ENCODE data around the gene OR51I2.

GRCh38 chr11:5449023-5449422 is at the start of gene OR51I2:
- TF ChIP-seq, protein P1, sequence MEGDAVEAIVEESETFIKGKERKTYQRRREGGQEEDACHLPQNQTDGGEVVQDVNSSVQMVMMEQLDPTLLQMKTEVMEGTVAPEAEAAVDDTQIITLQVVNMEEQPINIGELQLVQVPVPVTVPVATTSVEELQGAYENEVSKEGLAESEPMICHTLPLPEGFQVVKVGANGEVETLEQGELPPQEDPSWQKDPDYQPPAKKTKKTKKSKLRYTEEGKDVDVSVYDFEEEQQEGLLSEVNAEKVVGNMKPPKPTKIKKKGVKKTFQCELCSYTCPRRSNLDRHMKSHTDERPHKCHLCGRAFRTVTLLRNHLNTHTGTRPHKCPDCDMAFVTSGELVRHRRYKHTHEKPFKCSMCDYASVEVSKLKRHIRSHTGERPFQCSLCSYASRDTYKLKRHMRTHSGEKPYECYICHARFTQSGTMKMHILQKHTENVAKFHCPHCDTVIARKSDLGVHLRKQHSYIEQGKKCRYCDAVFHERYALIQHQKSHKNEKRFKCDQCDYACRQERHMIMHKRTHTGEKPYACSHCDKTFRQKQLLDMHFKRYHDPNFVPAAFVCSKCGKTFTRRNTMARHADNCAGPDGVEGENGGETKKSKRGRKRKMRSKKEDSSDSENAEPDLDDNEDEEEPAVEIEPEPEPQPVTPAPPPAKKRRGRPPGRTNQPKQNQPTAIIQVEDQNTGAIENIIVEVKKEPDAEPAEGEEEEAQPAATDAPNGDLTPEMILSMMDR (IDR thresholded peaks at IDR 0.05): no peak
- TF ChIP-seq POLR2A (IDR thresholded peaks at IDR 0.05): no peak
